Measurements from ENCODE around the gene PLOD3.
A peak's percentile ranks its signal among the peaks of the same experiment; 100 is the strongest.

The PLOD3 gene

DNA sequence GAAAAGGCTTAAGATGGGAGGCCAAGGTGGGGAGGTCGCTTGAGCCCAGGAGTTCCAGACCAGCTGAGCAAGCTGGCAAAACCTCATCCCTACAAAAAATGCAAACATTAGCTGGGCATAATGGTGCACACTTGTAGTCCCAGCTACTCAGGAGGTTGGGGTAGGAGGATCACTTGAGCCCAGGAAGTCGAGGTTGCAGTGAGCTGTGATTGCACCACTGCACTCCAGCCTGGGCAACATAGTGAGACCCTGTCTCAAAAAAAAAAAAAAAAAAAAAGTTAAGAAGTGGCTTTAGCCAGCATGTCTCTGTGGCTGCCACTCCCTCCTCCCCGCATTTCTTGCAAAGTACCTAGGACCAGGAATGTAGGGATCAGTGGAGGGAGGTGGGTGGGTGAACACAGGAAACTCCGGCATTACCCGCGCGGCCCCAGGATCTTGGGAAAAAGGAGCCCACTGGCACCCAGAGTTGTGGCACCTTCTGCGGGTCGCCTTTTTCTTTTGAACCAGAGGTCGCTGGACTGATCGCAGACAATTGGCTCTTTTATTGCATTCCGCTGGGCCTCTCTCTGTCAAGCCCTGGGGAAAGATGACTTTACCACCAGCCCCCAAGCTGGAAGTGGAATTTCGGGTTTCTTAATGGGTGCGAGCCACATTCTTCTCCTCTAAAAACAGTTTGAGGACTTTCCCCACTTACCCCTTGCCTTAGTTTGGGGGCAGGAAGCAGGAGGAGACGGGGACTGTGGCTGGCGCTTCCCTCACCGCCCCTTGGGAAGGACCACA, 55.5 kb downstream of the PLOD3 start:
- TF ChIP-seq JUND (IDR thresholded peaks at IDR 0.05; ENCODE audit: low read depth) = no peak
- in situ Hi-C loops (cut with HindIII; ENCODE audit: low pct_unique_long_range_greater_than_20kb, low sequenced_read_pairs) = no loop called here
- peak in 1 of 2 experiments; percentile 47 for DNase-seq (ENCODE audit: low read depth in 1 of 2, low spot score in 1 of 2)

GRCh38 chr7:101160910-101161309, 56.5 kb downstream of the PLOD3 start:
- in situ Hi-C loops (cut with HindIII; ENCODE audit: low pct_unique_long_range_greater_than_20kb, low sequenced_read_pairs) = no loop called here
- TF ChIP-seq JUND (IDR thresholded peaks at IDR 0.05; ENCODE audit: low read depth) = no peak
- DNase-seq (ENCODE audit: low read depth in 1 of 2, low spot score in 1 of 2) = no peak

DNA sequence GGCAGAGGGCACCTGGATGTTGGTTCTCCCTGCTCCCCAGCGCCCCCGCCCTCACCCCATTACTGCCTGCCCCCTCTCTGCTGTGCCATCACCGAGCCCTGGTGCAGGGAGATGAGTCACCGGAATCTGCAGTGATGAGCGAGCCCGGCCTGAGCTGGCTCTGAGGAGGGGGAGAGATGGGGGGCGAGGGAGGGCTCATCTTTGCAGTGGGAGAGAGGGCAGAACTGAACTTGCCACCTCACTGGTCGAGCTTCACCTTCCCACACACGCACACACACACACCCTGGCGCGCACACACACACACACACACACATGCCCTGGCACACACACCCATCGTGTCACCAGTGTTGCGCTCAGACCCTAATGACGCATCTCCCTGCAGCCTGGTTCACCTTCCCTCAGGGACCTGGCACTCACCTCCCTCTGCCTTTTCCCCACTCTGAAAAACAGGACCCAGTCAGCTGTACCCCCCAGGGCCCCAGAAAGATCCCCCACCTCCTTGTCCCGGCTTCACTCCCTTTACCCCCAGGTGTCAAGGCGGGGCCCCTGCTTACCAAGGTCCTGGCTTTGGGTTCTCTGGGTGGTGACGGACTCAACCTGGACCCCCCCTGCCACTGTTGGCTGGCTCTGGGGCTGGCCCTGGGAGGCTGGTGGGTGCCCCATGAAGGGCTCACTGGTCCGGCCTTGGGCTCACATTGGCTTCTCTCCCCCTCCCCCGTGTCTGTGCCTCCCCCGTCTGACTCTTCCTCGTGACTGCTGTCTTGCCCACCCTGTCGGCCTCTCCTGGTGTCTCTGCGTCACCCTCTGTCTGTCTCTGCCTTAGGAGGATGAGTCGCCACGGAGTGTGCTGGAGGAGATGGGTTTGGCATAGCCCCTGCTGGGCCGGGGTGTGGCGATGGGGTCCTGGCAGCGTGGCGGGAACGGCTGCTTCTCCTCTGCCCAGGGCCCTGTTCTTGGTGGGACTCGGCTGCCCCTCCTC, 57.4 kb downstream of the PLOD3 start:
- no peak for DNase-seq (ENCODE audit: low read depth in 1 of 2, low spot score in 1 of 2)
- TF ChIP-seq JUND (IDR thresholded peaks at IDR 0.05; ENCODE audit: low read depth) = no peak
- in situ Hi-C loops (cut with HindIII; ENCODE audit: low pct_unique_long_range_greater_than_20kb, low sequenced_read_pairs) = no loop called here

GRCh38 chr7:101156866-101157589, 60.4 kb downstream of the PLOD3 start:
- no peak for DNase-seq (ENCODE audit: low read depth in 1 of 2, low spot score in 1 of 2)
- no peak for TF ChIP-seq JUND (IDR thresholded peaks at IDR 0.05; ENCODE audit: low read depth)
- in situ Hi-C loops (cut with HindIII; ENCODE audit: low pct_unique_long_range_greater_than_20kb, low sequenced_read_pairs) = no loop called here

GRCh38 chr7:101156277-101156676, 61.1 kb downstream of the PLOD3 start:
- in situ Hi-C loops (cut with HindIII; ENCODE audit: low pct_unique_long_range_greater_than_20kb, low sequenced_read_pairs) = no loop called here
- TF ChIP-seq JUND (IDR thresholded peaks at IDR 0.05; ENCODE audit: low read depth) = no peak
- DNase-seq (ENCODE audit: low read depth in 1 of 2, low spot score in 1 of 2) = no peak

Measured in T47D (cell line).